HepG2 (cell line): ENCODE data around the gene B4GALT3. TPM values are rescaled to one million over a fixed set of nuclear protein-coding genes. Genes with fewer than 3 reads are reported as not detected.

Experiments
- AGO1 ChIP-seq: fragments of 200-400 bp; formaldehyde crosslinking; IDR thresholded peaks from 2 replicates; pipeline ENCODE4 v1.6.1; 2017; ENCODE audit warnings: mild to moderate bottlenecking, low read depth, low read length, moderate library complexity; ENCODE audit not compliant: poor library complexity, severe bottlenecking
- FLYWCH1 ChIP-seq: sonication (generic); formaldehyde crosslinking; IDR thresholded peaks from 2 replicates; pipeline ENCODE4 v1.8.1; 2023; ENCODE audit warnings: mild to moderate bottlenecking, missing genetic modification reagents
- TEAD2 ChIP-seq: sonication (generic); formaldehyde crosslinking; IDR thresholded peaks from 2 replicates; pipeline ENCODE4 v1.9.0; 2021; ENCODE audit warnings: missing genetic modification reagents
- TRIM24 ChIP-seq: sonication (generic); formaldehyde crosslinking; IDR thresholded peaks from 2 replicates; pipeline ENCODE4 v1.8.0; 2022; ENCODE audit warnings: mild to moderate bottlenecking, missing genetic modification reagents
- TSC22D2 ChIP-seq: sonication (generic); formaldehyde crosslinking; IDR thresholded peaks from 2 replicates; pipeline ENCODE4 v1.5.1; 2020; ENCODE audit warnings: missing genetic modification reagents, mild to moderate bottlenecking, borderline replicate concordance
- ZNF10 ChIP-seq: sonication (generic); formaldehyde crosslinking; IDR thresholded peaks from 2 replicates; pipeline ENCODE4 v1.4.0; 2020; ENCODE audit warnings: mild to moderate bottlenecking, low read depth, missing genetic modification reagents, borderline replicate concordance
- ZNF556 ChIP-seq: sonication (generic); formaldehyde crosslinking; IDR thresholded peaks from 2 replicates; pipeline ENCODE4 v1.4.0; 2020; ENCODE audit warnings: mild to moderate bottlenecking, missing genetic modification reagents, borderline replicate concordance
- ZSCAN21 ChIP-seq: sonication (generic); formaldehyde crosslinking; IDR thresholded peaks from 2 replicates; pipeline ENCODE4 v1.8.0; 2022; ENCODE audit warnings: mild to moderate bottlenecking, missing genetic modification reagents, moderate library complexity, borderline replicate concordance
- polyA plus RNA-seq, 8 experiments: library from polyadenylated mRNA; depleted of rRNA in 3 of 8; stranded (reverse) in 7 of 8; unstranded in 1 of 8; fragments of >200 nt; fragmentation: Illumina TruSeq in 4 of 8; extraction: Trizol in 4 of 8; gene quantifications; 2 replicates each; pipeline versions ENCODE4 v1.2.1 to v1.2.3, GENCODE V29; 2011 to 2016; ENCODE audit warnings: low read depth in 4 of 8, missing spikeins in 1 of 8, mixed read lengths in 1 of 8; ENCODE audit not compliant: insufficient read depth in 1 of 8
- total RNA-seq, 5 experiments: library from RNA; depleted of rRNA; stranded (reverse); fragments of >200 nt; fragmentation: Illumina TruSeq; extraction: Trizol; gene quantifications; 2 replicates each; pipeline ENCODE4 v1.2.3, GENCODE V29; 2016; ENCODE audit warnings: low read depth in 1 of 5
- TF ChIP-seq, protein P1 (sequence below): sonication (generic); formaldehyde crosslinking; IDR thresholded peaks from 2 replicates; pipeline ENCODE4 v1.5.1; 2020; ENCODE audit warnings: missing genetic modification reagents, mild to moderate bottlenecking, borderline replicate concordance
- TF ChIP-seq, protein P2 (sequence below), 2 experiments: sonication (generic) in 1 of 2; formaldehyde crosslinking in 1 of 2; IDR thresholded peaks; 2 replicates each; pipeline versions ENCODE4 v1.6.1 to v1.9.0; 2014 to 2022; ENCODE audit warnings: antibody characterized with exemption in 1 of 2, borderline replicate concordance in 1 of 2, inconsistent platforms in 1 of 2, low read depth in 1 of 2, missing genetic modification reagents in 1 of 2
- TF ChIP-seq, protein P3 (sequence below): sonication (generic); formaldehyde crosslinking; IDR thresholded peaks from 2 replicates; pipeline ENCODE4 v1.4.0; 2020; ENCODE audit warnings: mild to moderate bottlenecking, low read depth, missing genetic modification reagents
- TF ChIP-seq, protein P4 (sequence below): sonication (generic); formaldehyde crosslinking; IDR thresholded peaks from 2 replicates; pipeline ENCODE4 v1.5.0; 2020; ENCODE audit warnings: missing genetic modification reagents
- TF ChIP-seq, protein P5 (sequence below): sonication (generic); formaldehyde crosslinking; IDR thresholded peaks from 2 replicates; pipeline ENCODE4 v1.5.0; 2020; ENCODE audit warnings: missing genetic modification reagents, mild to moderate bottlenecking, borderline replicate concordance

Gene B4GALT3
- total and polyA plus RNA-seq, 2 of the 13 experiments (the other 11 are each of a cell fraction or from before 2014, with no cell fraction given), result 35.6 to 40.4 TPM

DNA sequence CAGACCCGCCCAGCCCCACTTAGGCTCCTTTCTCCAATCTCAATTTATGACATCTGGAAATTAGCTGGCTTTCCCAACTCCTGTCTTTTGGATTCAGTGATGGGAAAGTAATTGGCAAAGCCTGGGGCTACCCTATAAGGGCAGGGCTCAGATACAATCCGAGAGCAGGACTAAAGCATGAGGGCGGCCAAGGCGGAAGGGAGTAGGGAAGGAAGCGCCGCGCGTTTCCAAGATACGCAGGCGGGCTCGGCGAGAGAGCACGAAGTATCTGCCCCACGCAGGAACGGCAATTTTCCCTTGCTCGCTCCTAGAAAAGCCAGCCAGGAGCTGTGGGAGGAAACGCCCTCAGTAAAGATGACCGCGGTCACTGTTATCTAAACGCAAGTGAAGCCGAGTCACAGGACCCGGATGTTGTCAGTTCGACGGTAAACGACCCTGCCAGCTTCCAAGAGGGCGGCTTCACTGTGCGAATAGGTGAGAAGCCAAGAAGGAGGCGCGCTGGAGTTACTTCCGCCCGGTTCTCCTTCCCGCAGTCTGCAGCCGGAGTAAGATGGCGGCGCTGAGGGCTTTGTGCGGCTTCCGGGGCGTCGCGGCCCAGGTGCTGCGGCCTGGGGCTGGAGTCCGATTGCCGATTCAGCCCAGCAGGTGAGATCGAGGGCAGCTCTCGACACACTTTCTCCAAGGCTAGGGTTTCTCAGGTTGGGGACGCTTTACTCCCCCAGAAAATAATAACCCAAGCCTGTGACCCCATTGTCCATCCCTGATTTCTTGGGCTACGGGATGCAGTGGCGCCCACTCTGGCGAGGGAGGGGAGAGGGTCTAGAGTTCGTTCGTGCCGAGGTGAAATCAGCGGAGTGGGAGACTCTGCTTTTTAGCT, 24.8 kb upstream of the B4GALT3 start, which contains the start of gene NDUFS2 (continued):
- TF ChIP-seq, protein P1, sequence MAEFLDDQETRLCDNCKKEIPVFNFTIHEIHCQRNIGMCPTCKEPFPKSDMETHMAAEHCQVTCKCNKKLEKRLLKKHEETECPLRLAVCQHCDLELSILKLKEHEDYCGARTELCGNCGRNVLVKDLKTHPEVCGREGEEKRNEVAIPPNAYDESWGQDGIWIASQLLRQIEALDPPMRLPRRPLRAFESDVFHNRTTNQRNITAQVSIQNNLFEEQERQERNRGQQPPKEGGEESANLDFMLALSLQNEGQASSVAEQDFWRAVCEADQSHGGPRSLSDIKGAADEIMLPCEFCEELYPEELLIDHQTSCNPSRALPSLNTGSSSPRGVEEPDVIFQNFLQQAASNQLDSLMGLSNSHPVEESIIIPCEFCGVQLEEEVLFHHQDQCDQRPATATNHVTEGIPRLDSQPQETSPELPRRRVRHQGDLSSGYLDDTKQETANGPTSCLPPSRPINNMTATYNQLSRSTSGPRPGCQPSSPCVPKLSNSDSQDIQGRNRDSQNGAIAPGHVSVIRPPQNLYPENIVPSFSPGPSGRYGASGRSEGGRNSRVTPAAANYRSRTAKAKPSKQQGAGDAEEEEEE (CRISPR knock-in tag), result no peak
- no peak for TF ChIP-seq TRIM24 (CRISPR knock-in tag)
- 0 out of 2 replicates have a peak, but pooled peaks have one; percentile 62 for TF ChIP-seq ZNF556 (CRISPR knock-in tag)
- TF ChIP-seq FLYWCH1 (CRISPR knock-in tag), result no peak
- TF ChIP-seq, protein P2, sequence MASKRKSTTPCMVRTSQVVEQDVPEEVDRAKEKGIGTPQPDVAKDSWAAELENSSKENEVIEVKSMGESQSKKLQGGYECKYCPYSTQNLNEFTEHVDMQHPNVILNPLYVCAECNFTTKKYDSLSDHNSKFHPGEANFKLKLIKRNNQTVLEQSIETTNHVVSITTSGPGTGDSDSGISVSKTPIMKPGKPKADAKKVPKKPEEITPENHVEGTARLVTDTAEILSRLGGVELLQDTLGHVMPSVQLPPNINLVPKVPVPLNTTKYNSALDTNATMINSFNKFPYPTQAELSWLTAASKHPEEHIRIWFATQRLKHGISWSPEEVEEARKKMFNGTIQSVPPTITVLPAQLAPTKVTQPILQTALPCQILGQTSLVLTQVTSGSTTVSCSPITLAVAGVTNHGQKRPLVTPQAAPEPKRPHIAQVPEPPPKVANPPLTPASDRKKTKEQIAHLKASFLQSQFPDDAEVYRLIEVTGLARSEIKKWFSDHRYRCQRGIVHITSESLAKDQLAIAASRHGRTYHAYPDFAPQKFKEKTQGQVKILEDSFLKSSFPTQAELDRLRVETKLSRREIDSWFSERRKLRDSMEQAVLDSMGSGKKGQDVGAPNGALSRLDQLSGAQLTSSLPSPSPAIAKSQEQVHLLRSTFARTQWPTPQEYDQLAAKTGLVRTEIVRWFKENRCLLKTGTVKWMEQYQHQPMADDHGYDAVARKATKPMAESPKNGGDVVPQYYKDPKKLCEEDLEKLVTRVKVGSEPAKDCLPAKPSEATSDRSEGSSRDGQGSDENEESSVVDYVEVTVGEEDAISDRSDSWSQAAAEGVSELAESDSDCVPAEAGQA (IDR thresholded peaks at IDR 0.05; ENCODE audit: low read depth), result peak; percentile 99
- TF ChIP-seq, protein P2 (CRISPR knock-in tag; IDR thresholded peaks at IDR 0.05; ENCODE audit: borderline replicate concordance), result no peak
- no peak for TF ChIP-seq ZNF10
- no peak; the same call in 1 of the 2 replicates for TF ChIP-seq TSC22D2
- peak; percentile 51 for TF ChIP-seq AGO1
- TF ChIP-seq, protein P3, sequence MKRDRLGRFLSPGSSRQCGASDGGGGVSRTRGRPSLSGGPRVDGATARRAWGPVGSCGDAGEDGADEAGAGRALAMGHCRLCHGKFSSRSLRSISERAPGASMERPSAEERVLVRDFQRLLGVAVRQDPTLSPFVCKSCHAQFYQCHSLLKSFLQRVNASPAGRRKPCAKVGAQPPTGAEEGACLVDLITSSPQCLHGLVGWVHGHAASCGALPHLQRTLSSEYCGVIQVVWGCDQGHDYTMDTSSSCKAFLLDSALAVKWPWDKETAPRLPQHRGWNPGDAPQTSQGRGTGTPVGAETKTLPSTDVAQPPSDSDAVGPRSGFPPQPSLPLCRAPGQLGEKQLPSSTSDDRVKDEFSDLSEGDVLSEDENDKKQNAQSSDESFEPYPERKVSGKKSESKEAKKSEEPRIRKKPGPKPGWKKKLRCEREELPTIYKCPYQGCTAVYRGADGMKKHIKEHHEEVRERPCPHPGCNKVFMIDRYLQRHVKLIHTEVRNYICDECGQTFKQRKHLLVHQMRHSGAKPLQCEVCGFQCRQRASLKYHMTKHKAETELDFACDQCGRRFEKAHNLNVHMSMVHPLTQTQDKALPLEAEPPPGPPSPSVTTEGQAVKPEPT (CRISPR knock-in tag), result no peak; the same call in 1 of the 2 replicates
- TF ChIP-seq, protein P4, sequence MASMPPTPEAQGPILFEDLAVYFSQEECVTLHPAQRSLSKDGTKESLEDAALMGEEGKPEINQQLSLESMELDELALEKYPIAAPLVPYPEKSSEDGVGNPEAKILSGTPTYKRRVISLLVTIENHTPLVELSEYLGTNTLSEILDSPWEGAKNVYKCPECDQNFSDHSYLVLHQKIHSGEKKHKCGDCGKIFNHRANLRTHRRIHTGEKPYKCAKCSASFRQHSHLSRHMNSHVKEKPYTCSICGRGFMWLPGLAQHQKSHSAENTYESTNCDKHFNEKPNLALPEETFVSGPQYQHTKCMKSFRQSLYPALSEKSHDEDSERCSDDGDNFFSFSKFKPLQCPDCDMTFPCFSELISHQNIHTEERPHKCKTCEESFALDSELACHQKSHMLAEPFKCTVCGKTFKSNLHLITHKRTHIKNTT (CRISPR knock-in tag), result no peak
- TF ChIP-seq, protein P5, sequence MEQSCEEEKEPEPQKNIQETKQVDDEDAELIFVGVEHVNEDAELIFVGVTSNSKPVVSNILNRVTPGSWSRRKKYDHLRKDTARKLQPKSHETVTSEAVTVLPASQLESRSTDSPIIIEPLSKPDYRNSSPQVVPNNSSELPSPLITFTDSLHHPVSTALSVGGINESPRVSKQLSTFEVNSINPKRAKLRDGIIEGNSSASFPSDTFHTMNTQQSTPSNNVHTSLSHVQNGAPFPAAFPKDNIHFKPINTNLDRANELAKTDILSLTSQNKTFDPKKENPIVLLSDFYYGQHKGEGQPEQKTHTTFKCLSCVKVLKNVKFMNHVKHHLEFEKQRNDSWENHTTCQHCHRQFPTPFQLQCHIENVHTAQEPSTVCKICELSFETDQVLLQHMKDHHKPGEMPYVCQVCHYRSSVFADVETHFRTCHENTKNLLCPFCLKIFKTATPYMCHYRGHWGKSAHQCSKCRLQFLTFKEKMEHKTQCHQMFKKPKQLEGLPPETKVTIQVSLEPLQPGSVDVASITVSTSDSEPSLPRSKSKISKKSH (CRISPR knock-in tag), result no peak
- TF ChIP-seq ZSCAN21 (CRISPR knock-in tag), result peak; percentile 49; the same call in 1 of the 2 replicates
- no peak for TF ChIP-seq TEAD2
